Esophagus muscularis mucosa (tissue), 4 donors: ENCODE results near the gene CDHR4. TPM values are rescaled to one million over a fixed set of nuclear protein-coding genes. Genes with fewer than 3 reads are reported as not detected.

ENCODE experiments used
- DNase-seq: peaks from one replicate; pipeline ENCODE4 v3.0.0-alpha.2; 2017; ENCODE audit errors: extremely low spot score
- H3K27ac ChIP-seq, 4 donors: fragments of 200-600 bp; sonication (generic); replicated peaks in 1 of 4; 1 replicate in 3 of 4; 2 replicates in 1 of 4; pipeline ENCODE4 v1.5.1; 2016 to 2019; ENCODE audit warnings: mild to moderate bottlenecking in 1 of 4
- H3K27me3 ChIP-seq, 4 donors: fragments of 200-600 bp; sonication (generic); one replicate each; pipeline versions ENCODE4 v1.5.1 to v1.6.0; 2016 to 2019
- H3K36me3 ChIP-seq, 4 donors: fragments of 200-600 bp; sonication (generic); one replicate each; pipeline ENCODE4 v1.5.1; 2016 to 2019
- H3K4me1 ChIP-seq, 4 donors: fragments of 200-600 bp; sonication (generic); one replicate each; pipeline ENCODE4 v1.5.1; 2016 to 2019
- H3K4me3 ChIP-seq, 4 donors: fragments of 200-600 bp; sonication (generic); 1 replicate in 2 of 4; 2 replicates in 2 of 4; pipeline ENCODE4 v1.5.1; 2016 to 2019; ENCODE audit warnings: mild to moderate bottlenecking in 4 of 4, moderate library complexity in 1 of 4
- H3K9me3 ChIP-seq, 4 donors: fragments of 200-600 bp; sonication (generic); 1 replicate in 3 of 4; 2 replicates in 1 of 4; pipeline ENCODE4 v1.5.1; 2016 to 2019
- EP300 ChIP-seq: sonication (generic); formaldehyde crosslinking; IDR thresholded peaks from one replicate; pipeline ENCODE4 v1.6.1; 2017; ENCODE audit warnings: antibody characterized with exemption
- POLR2A ChIP-seq: fragments of 450-650 bp; IDR thresholded peaks from one replicate; pipeline ENCODE4 v1.6.1; 2017; ENCODE audit warnings: antibody characterized with exemption, moderate library complexity, mild to moderate bottlenecking, low read depth
- POLR2AphosphoS5 ChIP-seq, 2 donors: sonication (generic); formaldehyde crosslinking; IDR thresholded peaks; one replicate each; pipeline ENCODE4 v1.6.1; 2017; ENCODE audit warnings: antibody characterized with exemption in 2 of 2
- WGBS: methylation state at CpG from one replicate; pipeline ENCODE4 v1.1.5; 2018; 5-methylcytosine and 5-hydroxymethylcytosine counted together
- intact Hi-C: fragments of 100-400 bp; cut with DNase I; formaldehyde crosslinking; loops from one replicate; pipeline ENCODE4 v1.15.1; 2023
- total RNA-seq, 4 donors: library from RNA; depleted of rRNA; stranded (reverse); fragments of >200 nt; gene quantifications; one replicate each; pipeline versions ENCODE4 v1.1.0 to v1.2.1, GENCODE V29; 2016
- TF ChIP-seq, protein P1 (sequence below), 3 experiments: fragments of 200-600 bp in 2 of 3; fragments of 450-650 bp in 1 of 3; sonication (generic) in 2 of 3; IDR thresholded peaks; one replicate each; pipeline ENCODE4 v1.5.1; 2017 to 2019; ENCODE audit warnings: antibody characterized with exemption in 3 of 3, mild to moderate bottlenecking in 2 of 3, moderate library complexity in 1 of 3

CDHR4 gene
- total RNA-seq, 4 donors from 2014 or later = 0.17 TPM; not detected in 3

DNA sequence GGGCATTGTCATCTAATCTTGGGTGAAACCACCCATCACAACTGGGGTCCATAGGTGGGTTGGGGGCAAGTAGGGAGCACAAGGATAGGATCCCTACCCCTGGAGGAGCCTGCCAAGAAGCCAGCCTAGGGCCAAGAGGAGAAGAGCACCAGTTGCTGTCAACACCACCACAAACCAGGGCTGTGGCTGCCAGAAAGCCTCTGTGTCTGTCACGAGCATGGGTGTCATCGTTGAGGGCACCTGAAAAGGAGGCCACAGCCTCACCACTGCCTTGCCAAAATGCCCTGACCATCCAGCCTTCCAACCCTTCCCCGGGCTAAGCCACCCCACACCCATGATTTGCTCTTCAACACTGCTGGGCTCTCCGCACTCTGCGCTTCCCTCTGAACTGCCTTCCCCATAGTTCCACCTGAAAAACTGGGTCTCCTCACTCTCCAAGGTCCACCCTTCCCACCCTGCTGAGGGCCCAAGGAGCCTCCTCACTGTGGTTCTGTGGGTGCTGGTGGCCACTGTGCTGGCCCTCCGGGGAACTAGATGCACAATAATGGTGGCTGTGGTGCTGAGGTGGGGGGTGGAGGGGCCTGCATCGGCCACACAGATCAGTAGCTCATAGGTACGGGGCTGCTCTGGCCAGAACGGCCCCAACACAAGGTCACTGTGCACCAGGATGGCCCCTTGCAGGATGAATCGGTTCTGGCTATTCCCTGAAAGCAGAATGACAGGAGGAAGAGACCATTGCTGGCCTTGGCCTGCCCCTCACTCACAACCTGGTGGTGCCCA is 7.1 kb downstream of the CDHR4 start:
- TF ChIP-seq, protein P1, sequence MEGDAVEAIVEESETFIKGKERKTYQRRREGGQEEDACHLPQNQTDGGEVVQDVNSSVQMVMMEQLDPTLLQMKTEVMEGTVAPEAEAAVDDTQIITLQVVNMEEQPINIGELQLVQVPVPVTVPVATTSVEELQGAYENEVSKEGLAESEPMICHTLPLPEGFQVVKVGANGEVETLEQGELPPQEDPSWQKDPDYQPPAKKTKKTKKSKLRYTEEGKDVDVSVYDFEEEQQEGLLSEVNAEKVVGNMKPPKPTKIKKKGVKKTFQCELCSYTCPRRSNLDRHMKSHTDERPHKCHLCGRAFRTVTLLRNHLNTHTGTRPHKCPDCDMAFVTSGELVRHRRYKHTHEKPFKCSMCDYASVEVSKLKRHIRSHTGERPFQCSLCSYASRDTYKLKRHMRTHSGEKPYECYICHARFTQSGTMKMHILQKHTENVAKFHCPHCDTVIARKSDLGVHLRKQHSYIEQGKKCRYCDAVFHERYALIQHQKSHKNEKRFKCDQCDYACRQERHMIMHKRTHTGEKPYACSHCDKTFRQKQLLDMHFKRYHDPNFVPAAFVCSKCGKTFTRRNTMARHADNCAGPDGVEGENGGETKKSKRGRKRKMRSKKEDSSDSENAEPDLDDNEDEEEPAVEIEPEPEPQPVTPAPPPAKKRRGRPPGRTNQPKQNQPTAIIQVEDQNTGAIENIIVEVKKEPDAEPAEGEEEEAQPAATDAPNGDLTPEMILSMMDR (IDR thresholded peaks at IDR 0.05) = no peak
- no peak for TF ChIP-seq EP300
- no peak for TF ChIP-seq POLR2AphosphoS5 (IDR thresholded peaks at IDR 0.05)
- no peak for TF ChIP-seq POLR2A
- WGBS = 98% methylated on average over 5 of the region's 10 CpGs
- no peaks in the 10 kb centered on the region for H3K36me3 ChIP-seq
- no peak overlapping the region for H3K4me3 ChIP-seq
- H3K4me1 ChIP-seq = peaks cover 0 to under 1% (median under 1%) of the 10 kb centered on the region in 4 donors
- no peak for DNase-seq
- H3K27ac ChIP-seq = no peak overlapping the region
- no peaks in the 10 kb centered on the region for H3K27me3 ChIP-seq
- intact Hi-C loops = no loop called here
- no peaks in the 10 kb centered on the region for H3K9me3 ChIP-seq

GRCh38 chr3:49791571-49791970 is 8.1 kb downstream of the CDHR4 start:
- Histone ChIP-seq H3K27me3 (no peaks in the 10 kb centered on the region), H3K27ac (no peak overlapping the region), H3K9me3 (no peaks in the 10 kb centered on the region), H3K4me1 (peaks cover 6 to 10% (median 8%) of the 10 kb centered on the region in 4 donors), H3K4me3 (no peak overlapping the region), H3K36me3 (no peaks in the 10 kb centered on the region)
- TF ChIP-seq POLR2AphosphoS5 (IDR thresholded peaks at IDR 0.05) (no peak), EP300 (no peak), POLR2A (no peak)
- TF ChIP-seq, protein P1 (IDR thresholded peaks at IDR 0.05) = no peak
- WGBS = 92% methylated on average over 4 of the region's 4 CpGs
- intact Hi-C loops = no loop called here
- no peak for DNase-seq

DNA sequence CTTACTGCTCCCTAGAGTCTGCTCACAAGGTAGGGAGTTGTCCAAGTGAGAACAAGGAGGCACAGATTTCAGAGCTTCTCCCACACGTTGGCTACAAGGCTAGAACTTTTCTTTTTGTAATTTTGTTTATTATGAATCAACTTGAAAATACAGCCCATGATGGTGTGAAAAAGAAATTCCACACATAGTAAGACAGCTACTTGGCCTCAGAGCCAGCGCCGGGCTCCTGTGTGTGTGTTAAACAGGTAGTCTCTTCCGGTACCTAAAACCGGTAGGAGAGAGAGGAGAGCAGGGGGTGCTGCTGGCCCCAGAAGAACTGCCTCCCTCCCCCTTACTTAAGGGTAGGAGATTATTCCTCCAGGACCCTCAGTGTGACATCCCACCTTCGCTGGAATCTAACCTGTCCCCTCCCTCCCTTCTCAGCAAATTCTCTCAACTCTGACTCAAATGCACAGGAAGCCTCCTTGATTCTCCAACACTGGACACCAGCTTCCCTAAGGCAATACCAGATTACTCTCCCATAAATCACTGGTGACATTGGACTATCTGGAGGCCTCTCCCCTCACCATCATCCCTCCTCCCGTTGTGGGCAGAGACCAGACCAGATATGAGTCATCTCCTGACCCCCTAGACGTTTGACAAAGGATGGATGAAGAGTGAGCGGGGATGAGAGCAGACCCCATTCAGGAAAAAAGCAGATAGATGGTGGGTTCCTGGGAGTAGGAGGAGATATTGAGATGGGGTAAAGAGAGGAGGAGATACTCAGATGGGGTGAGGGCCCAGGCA is 8.9 kb downstream of the CDHR4 start:
- Histone ChIP-seq H3K4me1 (peaks cover 6 to 10% (median 8%) of the 10 kb centered on the region in 4 donors), H3K27ac (no peak overlapping the region), H3K27me3 (peaks cover 0 to 3% (median 0%) of the 10 kb centered on the region in 4 donors), H3K9me3 (no peaks in the 10 kb centered on the region), H3K4me3 (no peak overlapping the region), H3K36me3 (no peaks in the 10 kb centered on the region)
- no peak for DNase-seq
- intact Hi-C loops = no loop called here
- WGBS = 65% methylated on average over 9 of the region's 9 CpGs
- TF ChIP-seq EP300 (no peak), POLR2A (no peak), POLR2AphosphoS5 (IDR thresholded peaks at IDR 0.05) (no peak)
- TF ChIP-seq, protein P1 (IDR thresholded peaks at IDR 0.05) = no peak

- H3K36me3 ChIP-seq = peaks cover 0 to 18% (median 10%) of the 10 kb centered on the region in 4 donors
- WGBS = 94% methylated on average over 2 of the region's 2 CpGs
- H3K4me1 ChIP-seq = peaks cover 27 to 36% (median 34%) of the 10 kb centered on the region in 4 donors
- intact Hi-C loops = loop anchor here (5.0 kb wide), 1 partner anchor 66 kb away; the partner anchor contains the start of gene GMPPB
- no peak for DNase-seq
- no peak for TF ChIP-seq POLR2A
- no peak for TF ChIP-seq EP300
- TF ChIP-seq POLR2AphosphoS5 (IDR thresholded peaks at IDR 0.05) = no peak
- TF ChIP-seq, protein P1 (IDR thresholded peaks at IDR 0.05) = no peak
- no peak overlapping the region for H3K4me3 ChIP-seq
- peaks cover 0 to 3% (median 0%) of the 10 kb centered on the region in 4 donors for H3K27me3 ChIP-seq
- H3K27ac ChIP-seq = no peak overlapping the region
- no peaks in the 10 kb centered on the region for H3K9me3 ChIP-seq
Observed at GRCh38 chr3:49788056-49788455, 11.6 kb downstream of the CDHR4 start.
